ENCODE results near the gene ST6GALNAC5. TPM values are rescaled to one million over a fixed set of nuclear protein-coding genes. Genes with fewer than 3 reads are reported as not detected.

ST6GALNAC5 gene
- total RNA-seq, 1 experiment from 2014 or later = 0.24 TPM

DNA sequence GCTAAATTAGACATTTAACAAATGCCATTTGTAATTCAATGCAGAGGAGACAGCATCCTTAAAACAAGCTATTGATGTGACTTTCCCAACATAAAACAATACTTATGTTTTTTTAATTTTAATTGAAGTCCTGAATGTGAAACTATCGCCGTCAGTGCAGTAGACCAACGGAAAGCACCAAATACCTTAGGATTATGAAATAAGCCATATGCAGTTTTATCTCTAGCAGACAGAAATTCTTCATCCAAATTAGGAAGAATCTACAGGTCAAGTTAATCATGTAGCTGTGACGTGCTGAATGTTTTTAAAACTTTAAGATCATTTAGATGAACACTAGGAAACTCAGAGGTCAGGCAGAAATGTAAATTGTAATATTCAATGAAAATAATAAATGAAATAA is 714 bp upstream of the ST6GALNAC5 start:
- H3K27ac ChIP-seq = no peak overlapping the region
- no peaks in the 10 kb centered on the region for H4K20me1 ChIP-seq (ENCODE audit: insufficient read depth)
- intact Hi-C loops (cut with micrococcal nuclease; ENCODE audit: unreplicated experiment) = no loop called here
- H2AFZ ChIP-seq = no peak overlapping the region
- H3K9me2 ChIP-seq (ENCODE audit: insufficient read depth) = no peaks in the 10 kb centered on the region
- no peak for DNase-seq
- no peaks in the 10 kb centered on the region for H3F3A ChIP-seq (ENCODE audit: insufficient read depth, low read depth)
- H3K9me3 ChIP-seq (ENCODE audit: insufficient read depth, low read depth) = no peaks in the 10 kb centered on the region
- H3K36me3 ChIP-seq (ENCODE audit: low read depth) = no peaks in the 10 kb centered on the region
- no peaks in the 10 kb centered on the region for H3K79me2 ChIP-seq (ENCODE audit: low read depth)
- H3K4me2 ChIP-seq = no peak overlapping the region
- H3K4me3 ChIP-seq = no peak overlapping the region
- ChIA-PET POLR2A (ENCODE audit: unreplicated experiment) (interaction anchor here (0.6 kb wide), 1 partner anchor 1054 kb away, joined by 3 read pairs; no protein-coding TSS in a partner anchor), CTCF (no interaction called here)
- no peak for TF ChIP-seq EZH2 (IDR thresholded peaks at IDR 0.05; ENCODE audit: low read depth)
- TF ChIP-seq, protein P1, sequence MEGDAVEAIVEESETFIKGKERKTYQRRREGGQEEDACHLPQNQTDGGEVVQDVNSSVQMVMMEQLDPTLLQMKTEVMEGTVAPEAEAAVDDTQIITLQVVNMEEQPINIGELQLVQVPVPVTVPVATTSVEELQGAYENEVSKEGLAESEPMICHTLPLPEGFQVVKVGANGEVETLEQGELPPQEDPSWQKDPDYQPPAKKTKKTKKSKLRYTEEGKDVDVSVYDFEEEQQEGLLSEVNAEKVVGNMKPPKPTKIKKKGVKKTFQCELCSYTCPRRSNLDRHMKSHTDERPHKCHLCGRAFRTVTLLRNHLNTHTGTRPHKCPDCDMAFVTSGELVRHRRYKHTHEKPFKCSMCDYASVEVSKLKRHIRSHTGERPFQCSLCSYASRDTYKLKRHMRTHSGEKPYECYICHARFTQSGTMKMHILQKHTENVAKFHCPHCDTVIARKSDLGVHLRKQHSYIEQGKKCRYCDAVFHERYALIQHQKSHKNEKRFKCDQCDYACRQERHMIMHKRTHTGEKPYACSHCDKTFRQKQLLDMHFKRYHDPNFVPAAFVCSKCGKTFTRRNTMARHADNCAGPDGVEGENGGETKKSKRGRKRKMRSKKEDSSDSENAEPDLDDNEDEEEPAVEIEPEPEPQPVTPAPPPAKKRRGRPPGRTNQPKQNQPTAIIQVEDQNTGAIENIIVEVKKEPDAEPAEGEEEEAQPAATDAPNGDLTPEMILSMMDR (conservative IDR thresholded peaks at IDR 0.05) = no peak
- H3K4me1 ChIP-seq (replicated peaks; ENCODE audit: insufficient read depth) = no peaks in the 10 kb centered on the region
- H3K27me3 ChIP-seq (ENCODE audit: insufficient read depth, low read depth) = no peaks in the 10 kb centered on the region
- BruUV-seq (replicated peaks) = no TSS peak

DNA sequence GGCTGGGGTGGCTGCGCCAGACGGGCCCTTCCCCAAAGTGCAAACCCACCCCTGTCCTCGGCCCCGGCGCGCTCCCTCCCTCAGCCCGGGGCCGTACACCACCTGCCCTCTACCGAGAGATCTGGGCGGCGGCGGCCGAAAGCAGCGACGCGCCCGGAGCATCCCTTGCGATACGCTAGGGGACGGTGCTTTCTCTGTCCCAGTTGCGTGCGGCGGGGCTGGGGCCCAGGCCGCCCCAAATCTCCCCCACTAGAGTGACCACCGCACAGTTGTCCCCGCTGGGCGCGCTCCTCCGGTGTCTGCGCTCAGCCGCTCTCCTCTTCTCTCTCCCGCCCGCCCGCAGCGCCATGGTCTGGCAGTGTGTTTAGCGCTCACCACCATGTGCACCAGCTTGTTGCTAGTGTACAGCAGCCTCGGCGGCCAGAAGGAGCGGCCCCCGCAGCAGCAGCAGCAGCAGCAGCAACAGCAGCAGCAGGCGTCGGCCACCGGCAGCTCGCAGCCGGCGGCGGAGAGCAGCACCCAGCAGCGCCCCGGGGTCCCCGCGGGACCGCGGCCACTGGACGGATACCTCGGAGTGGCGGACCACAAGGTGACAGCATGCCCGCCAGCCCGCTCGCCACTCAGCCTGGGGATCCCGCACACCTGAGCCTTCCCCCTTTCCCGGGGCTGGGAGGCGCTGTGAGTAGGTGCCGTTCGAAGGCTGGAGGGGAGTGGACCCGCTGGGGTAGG is 1.0 kb downstream of the ST6GALNAC5 start:
- no peaks in the 10 kb centered on the region for H4K20me1 ChIP-seq (ENCODE audit: insufficient read depth)
- ChIA-PET POLR2A (ENCODE audit: unreplicated experiment) (no interaction called here), CTCF (no interaction called here)
- intact Hi-C loops (cut with micrococcal nuclease; ENCODE audit: unreplicated experiment) = no loop called here
- H3K27ac ChIP-seq = no peak overlapping the region
- H3K4me2 ChIP-seq = no peak overlapping the region
- H3K9me3 ChIP-seq (ENCODE audit: insufficient read depth, low read depth) = no peaks in the 10 kb centered on the region
- no TSS peak for BruUV-seq (replicated peaks)
- H3F3A ChIP-seq (ENCODE audit: insufficient read depth, low read depth) = no peaks in the 10 kb centered on the region
- TF ChIP-seq, protein P1 (conservative IDR thresholded peaks at IDR 0.05) = no peak
- TF ChIP-seq EZH2 (IDR thresholded peaks at IDR 0.05; ENCODE audit: low read depth) = no peak
- H3K9me2 ChIP-seq (ENCODE audit: insufficient read depth) = peaks cover 6% of the 10 kb centered on the region; the same call in 1 of the 2 replicates
- H3K4me3 ChIP-seq = no peak overlapping the region
- H3K27me3 ChIP-seq (ENCODE audit: insufficient read depth, low read depth) = no peaks in the 10 kb centered on the region
- H2AFZ ChIP-seq = no peak overlapping the region
- no peaks in the 10 kb centered on the region for H3K4me1 ChIP-seq (replicated peaks; ENCODE audit: insufficient read depth)
- DNase-seq = no peak
- H3K36me3 ChIP-seq (ENCODE audit: low read depth) = no peaks in the 10 kb centered on the region
- no peaks in the 10 kb centered on the region for H3K79me2 ChIP-seq (ENCODE audit: low read depth)

DNA sequence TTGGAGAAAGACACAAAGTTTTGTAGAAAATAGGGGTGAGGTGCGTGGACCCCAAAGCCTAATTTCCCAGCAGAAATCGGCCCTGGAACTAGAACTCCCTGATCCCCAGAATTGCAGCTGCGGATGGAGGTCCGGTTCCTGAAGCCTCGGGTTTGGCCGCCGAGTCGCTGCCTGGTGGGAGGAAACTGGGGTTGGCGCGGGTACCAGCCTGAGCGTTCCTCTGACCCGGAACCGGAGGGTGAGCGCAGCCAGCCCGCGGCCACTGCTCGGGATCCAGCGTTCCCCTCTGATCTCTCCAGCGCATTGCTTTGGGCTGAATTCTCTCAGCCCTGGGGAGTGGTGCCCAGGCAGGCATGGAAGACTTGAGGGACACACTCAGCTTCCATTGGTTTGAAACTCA is 1.6 kb downstream of the ST6GALNAC5 start:
- no peaks in the 10 kb centered on the region for H3K27me3 ChIP-seq (ENCODE audit: insufficient read depth, low read depth)
- CTCF ChIA-PET = no interaction called here
- H3K4me1 ChIP-seq (replicated peaks; ENCODE audit: insufficient read depth) = no peaks in the 10 kb centered on the region
- no peaks in the 10 kb centered on the region for H3K79me2 ChIP-seq (ENCODE audit: low read depth)
- no TSS peak for BruUV-seq (replicated peaks)
- no peak overlapping the region for H3K4me2 ChIP-seq
- no peak overlapping the region for H2AFZ ChIP-seq
- no peak overlapping the region for H3K4me3 ChIP-seq
- no peak for DNase-seq
- peaks cover 6% of the 10 kb centered on the region; the same call in 1 of the 2 replicates for H3K9me2 ChIP-seq (ENCODE audit: insufficient read depth)
- no peaks in the 10 kb centered on the region for H3K36me3 ChIP-seq (ENCODE audit: low read depth)
- intact Hi-C loops (cut with micrococcal nuclease; ENCODE audit: unreplicated experiment) = no loop called here
- H3F3A ChIP-seq (ENCODE audit: insufficient read depth, low read depth) = no peaks in the 10 kb centered on the region
- no peaks in the 10 kb centered on the region for H4K20me1 ChIP-seq (ENCODE audit: insufficient read depth)
- TF ChIP-seq, protein P1 (conservative IDR thresholded peaks at IDR 0.05) = no peak
- no peak for TF ChIP-seq EZH2 (IDR thresholded peaks at IDR 0.05; ENCODE audit: low read depth)
- no peak overlapping the region for H3K27ac ChIP-seq
- H3K9me3 ChIP-seq (ENCODE audit: insufficient read depth, low read depth) = no peaks in the 10 kb centered on the region
- POLR2A ChIA-PET (ENCODE audit: unreplicated experiment) = no interaction called here
